GM18498 (cell line): Measurements from ENCODE around the gene RYR1.
"Not testable (repeated sequence)": the region's sequence is repeated elsewhere in the genome, so short reads cannot be mapped to it uniquely, and the experiment has no call there.

Source experiments
- ATAC-seq: cut with Tn5 transposase; IDR thresholded peaks from one replicate; pipeline ENCODE4 v1.9.1; 2021; ENCODE audit warnings: mild to moderate bottlenecking, moderate library complexity; ENCODE audit not compliant: unreplicated experiment

Gene RYR1

DNA sequence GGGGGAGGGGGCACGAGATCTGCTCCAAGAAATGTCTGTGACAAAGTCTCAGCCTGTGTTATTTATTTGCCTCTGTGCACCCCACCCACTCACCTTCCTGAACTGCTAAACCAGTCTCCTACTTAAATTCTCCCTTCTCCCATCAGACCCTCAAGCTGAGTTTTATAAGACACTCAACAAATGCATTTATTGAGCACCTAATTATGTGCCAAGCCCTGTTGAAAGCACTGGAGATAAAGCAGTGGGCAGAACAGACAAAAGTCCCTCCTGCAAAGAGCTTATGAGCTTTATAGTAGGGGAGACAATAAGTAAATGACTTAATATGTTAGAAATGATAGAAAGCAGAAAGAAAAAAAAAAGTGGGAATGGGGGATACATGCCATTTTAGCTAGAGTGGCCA lies 34.0 kb upstream of the RYR1 start:
- no peak for ATAC-seq

- no peak for ATAC-seq
These were observed 33.1 kb upstream of the RYR1 start for GRCh38 chr19:38400361-38400760.

DNA sequence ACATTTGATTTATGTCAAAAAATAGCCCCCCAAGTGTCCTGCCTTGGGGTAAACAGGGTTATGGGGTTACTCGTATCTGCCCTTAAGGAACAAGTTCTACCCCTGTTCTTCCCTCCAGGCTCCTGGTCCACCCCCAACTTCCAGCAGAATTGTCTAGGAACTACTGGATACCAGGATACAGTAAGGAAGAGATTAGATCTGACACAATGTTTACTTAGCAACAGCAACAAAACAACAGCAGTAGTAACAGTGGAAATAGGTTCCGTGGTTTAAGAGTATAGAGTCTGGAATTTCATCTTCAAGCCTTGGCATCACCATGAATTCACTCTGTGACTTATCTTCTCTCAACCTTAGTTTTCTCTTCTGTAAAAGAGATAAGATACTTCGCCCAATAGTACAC lies 32.3 kb upstream of the RYR1 start:
- ATAC-seq = no peak

DNA sequence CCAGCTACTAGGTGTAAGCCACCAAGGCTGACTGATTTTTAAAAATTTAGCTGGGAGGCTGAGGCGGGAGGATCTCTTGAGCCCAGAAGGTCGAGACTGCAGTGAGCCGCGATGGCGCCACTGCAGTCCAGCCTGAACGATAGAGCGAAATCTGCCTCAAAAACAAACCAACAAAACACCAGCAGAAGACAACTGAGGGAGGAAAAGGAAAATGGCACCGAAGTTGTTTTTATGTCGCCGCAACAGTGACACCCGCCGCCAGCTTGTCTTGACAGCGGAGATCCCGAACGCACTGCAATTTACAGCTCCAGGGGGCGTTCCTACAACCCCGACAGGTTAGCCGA lies 30.9 kb upstream of the RYR1 start:
- no peak for ATAC-seq

DNA sequence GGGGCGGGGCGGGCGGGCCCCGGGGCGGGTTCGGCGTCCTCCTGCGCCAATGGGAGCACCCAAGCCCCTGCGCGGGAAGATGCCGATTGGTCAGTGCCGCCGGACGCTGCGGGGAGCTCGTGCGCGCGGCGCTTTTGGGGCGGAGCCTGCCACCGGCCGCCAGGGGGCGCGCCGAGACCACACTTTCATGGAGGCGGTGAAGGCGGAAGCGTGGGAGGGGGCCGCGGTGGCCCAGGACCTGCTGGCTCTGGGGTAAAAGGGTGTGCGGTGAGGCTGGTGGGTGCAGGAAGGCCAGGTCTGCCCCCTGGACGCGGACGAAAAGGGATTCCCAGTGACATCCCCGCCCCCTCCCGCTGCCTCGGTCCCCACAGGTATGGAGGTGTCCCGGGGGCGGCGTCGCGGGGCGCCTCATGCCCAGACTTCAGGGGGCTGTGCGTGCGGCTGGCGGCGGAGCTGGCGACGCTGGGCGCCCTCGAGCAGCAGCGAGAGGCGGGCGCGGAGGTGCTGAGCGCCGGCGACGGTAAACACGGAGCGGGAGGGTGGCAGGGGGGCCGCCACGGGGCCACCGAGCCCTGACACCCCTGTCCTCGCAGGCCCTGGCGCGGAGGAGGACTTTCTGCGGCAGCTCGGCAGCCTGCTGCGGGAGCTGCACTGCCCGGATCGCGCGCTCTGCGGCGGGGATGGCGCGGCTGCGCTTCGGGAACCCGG lies 30.4 kb upstream of the RYR1 start, which contains the start of gene FAM98C:
TSS of gene FAM98C (plus strand) at position 127 of the 708 bp plus-strand sequence. CDS start at position 188, 61 bp downstream.
- peak; percentile 95 for ATAC-seq

DNA sequence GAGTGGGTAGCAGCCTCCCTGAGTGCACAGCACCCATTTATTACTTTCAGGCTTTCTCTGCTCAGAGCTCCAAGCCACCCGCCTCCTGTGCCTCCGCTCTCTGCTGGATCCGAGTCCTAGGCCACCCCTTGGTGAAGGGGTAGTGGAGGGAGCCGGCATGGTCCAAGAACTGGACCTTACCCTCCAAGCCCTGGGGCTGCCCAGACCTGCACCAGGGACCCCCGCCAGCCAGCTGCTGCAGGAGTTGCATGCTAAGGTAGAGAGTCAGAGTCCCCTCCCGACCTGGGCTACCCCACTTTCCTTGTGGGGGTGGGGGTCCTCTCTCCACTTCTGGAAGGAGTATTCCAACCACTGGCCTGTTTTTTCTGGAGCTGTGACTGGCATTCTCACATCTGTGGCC lies 28.6 kb upstream of the RYR1 start:
- ATAC-seq = no peak

GRCh38 chr19:38405276-38405675 lies 28.2 kb upstream of the RYR1 start:
- ATAC-seq = no peak

DNA sequence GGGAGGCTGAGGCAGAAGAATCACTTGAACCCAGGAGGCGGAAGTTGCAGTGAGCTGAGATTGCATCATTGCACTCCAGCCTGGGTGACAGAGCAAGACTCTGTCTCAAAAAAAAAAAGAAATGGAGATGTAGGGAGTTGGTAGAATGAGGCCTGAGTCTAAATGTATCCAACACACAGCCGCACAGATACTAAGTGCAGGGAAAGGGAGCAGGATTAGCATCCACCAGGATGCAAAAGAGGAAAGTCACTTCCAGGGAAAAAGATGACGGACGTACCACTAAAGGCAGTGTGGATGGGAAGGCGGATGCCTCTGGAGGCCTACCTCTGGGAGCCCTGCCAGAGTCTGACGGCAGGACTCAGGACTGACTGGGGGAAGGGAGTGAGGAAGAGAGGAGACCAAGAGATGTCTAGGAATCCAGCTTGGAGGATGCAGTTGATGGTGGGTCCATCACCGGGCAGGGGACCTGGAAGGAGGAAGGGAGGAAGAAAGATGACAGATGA lies 23.8 kb upstream of the RYR1 start:
- ATAC-seq = no peak

DNA sequence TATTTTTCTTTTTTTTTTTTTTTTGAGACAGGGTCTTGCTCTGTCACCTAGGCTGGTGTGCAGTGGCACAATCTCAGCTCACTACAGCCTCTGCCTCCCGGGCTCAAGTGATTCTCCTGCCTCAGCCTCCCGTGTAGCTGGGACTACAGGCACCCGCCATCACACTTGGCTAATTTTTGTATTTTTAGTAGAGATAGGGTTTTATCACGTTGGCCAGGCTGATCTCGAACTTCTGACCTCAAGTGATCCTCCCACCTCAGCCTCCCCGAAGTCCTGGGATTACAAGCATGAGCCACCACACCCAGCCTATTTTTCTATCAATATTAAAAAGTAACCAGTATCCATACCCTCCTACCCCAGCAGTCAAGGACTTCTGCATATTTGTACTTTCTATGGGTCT lies 23.1 kb upstream of the RYR1 start:
- ATAC-seq = not testable (repeated sequence)

DNA sequence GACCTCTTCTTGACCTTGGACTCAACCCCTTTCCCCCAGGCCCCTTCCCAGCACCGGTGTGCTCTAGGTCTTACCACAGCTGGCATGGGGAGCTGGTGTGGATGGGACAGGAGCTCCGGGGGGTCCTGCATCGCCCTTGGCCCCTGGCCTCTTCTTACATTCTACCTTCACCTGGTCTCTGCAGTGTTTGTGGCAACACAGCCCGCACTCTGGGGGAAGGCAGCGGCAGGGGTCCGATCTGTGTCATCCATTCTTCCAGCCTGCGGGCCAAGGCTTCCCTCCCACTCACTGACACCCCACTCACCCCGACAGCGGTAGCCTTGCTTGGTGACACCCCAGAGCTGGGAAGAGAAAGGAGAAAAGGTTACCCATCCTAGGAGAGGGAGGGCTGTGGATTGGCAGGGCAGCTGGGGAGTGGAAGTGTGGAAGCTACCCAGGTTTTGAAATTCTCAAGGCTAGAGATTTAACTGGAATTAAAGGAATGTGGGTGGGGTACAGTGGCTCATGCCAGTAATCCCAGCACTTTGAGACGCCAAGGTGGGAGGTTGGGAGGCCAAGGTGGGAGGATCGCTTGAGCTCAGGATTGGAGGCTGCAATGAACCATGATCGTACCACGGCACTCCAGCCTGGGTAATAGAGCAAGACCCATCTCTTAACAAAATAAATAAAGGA lies 22.3 kb upstream of the RYR1 start:
- no peak for ATAC-seq

DNA sequence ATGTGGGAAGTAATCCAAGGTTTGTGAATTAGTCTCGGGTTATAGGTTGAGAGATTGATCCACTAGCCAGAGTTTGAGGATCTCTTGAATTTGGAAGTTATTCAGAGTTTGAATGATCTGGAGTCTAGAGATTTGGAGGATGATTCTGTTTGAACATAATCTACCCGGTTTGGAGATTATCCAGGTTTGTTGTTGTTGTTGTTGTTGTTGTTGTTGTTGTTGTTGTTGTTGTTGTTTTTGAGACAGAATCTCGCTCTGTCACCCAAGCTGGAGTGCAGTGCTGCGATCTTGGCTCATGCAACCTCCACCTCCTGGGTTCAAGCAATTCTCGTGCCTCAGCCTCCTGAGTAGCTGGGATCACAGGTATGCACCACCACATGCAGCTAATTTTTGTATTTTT lies 21.6 kb upstream of the RYR1 start:
- not testable (repeated sequence) for ATAC-seq

DNA sequence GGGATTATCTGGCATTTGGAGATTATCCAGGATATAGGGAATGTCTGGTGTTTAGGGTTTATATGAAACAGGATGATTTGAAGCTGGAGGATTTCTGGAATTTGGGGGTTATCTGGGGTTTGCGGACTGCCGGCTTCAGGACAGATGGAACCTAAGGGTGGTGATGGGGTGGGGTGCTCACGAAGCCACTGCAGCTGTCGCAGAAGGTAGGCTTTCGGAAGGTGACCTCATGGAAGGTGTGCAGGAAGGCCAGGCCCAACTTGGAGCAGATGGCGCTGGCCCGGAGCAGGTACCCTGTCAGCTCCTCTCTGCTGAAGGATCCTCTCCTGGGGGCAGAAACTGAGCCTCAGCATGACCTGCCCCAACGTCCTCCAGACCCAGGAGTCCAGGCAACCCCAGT lies 21.0 kb upstream of the RYR1 start:
- no peak for ATAC-seq

GRCh38 chr19:38412961-38413360 lies 20.5 kb upstream of the RYR1 start:
- ATAC-seq = no peak

DNA sequence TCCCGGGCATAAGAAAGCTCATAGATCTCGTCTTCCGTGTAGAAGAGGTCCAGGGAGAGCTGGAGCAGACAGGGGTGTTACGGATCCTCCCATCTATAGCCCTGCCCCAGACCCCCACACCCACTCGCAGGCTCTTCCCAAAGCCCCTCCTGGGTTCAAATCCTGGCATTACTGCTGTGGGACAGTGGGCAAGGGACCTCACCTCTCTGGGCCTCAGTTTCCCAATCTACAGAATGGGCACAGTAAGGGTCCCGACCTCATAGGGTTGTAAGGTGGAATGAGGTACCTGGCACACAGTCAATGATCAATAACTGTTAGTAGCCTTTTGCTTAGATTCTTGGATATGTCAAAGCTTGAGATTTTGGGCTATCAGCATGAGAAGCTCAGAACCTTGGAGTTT lies 20.1 kb upstream of the RYR1 start:
- ATAC-seq = no peak

DNA sequence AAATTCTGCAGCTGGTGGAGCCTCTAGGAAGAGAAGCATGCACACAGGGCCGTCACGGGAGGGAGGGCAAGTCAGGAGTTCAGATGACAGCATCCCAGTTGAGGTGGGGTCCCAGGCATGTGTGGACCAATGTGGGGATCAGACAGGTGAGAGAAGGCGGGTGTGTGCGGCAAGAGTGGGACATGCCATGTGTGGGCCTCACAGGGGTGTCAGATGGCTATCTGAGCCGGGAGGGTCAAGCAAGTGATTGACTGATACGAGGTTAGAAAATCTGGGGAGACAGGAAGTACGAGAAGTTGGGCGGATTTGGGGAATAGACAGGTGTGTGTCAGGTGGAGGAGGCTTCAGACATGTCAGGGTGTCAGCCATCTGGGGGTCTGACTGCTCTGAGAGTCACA lies 16.3 kb upstream of the RYR1 start:
- no peak for ATAC-seq

DNA sequence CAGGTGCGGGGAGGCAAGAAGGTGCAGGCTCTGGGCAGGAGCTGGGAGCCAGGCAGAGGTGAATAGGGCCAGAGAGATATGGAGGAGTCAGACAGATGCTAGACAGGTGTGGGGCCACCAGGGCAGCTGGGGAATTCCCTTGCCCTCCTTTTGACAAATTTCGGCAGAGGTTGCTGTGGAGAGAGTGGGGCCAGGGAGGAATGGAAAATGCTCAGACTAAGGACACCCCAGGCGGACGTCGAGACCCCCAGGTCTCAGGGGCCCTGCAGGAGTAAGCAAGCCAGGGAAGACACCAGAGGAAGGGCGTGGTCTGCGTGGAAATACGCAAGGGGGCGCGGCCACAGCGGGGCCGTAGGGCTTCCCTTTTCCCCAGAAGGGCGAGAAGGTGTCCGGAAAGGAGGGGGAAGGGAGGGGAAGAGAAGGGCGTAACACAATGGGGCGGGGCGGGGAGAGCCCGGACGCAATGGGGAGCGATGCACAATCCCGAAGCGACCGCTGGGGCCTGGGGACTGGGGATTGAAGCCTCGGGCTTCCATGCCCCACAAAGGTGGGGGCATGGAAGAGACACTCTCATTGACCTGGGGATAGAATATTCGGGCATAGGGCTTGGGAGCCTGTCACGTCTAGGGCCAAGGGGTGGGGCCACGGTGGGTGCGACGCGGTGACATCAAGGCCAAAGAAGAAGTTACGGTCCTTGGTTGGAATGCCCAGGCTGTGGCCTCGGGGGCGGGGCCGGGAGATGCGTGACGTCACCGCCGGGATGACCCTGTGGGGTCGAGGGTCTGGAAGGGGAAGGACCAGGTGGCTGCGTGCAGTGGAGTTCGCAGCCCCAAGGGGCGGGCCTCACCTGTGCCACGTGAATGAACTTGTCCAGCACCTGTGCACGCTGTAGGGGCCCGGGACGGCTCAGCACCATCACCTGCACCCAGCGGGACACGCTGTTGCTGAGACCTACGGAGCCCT lies 15.7 kb upstream of the RYR1 start:
- ATAC-seq = no peak

- no peak for ATAC-seq
These were observed 12.6 kb upstream of the RYR1 start for GRCh38 chr19:38420935-38421334.

GRCh38 chr19:38421856-38422255 lies 11.6 kb upstream of the RYR1 start:
- ATAC-seq = no peak

DNA sequence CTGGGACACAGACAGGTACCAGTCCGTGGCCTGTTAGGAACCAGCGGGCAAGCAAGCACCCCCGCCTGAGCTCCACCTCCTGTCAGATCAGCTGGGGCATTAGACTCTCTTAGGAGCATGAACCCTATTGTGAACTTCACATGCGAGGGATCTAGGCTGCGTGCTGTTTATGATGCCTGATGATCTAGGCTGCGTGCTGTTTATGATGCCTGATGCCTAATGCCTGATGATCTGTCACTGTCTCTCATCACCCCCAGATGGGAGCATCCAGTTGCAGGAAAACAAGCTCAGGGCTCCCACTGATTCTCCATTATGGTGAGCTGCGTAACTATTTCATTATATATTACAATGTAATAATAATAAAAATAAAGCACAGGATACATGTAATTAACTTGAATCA lies 11.1 kb upstream of the RYR1 start:
- ATAC-seq = no peak

DNA sequence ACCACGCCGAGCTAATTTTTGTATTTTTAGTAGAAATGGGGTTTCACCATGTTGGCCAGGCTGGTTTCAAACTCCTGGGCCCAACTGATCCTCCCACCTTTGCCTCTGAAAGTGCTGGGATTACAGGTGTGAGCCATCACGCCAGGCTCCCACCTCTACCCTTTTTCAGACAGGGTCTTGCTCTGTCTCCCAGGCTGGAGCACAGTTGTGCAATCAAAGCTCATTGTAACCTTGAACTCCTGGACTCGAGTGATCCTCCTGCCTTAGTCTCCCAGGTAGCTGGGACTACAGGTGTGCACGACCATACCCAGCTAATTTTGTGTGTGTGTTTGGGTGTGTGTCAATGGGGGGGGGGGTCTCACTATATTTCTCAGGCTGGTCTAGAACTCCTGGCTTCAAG lies 9.2 kb upstream of the RYR1 start:
- no peak for ATAC-seq

DNA sequence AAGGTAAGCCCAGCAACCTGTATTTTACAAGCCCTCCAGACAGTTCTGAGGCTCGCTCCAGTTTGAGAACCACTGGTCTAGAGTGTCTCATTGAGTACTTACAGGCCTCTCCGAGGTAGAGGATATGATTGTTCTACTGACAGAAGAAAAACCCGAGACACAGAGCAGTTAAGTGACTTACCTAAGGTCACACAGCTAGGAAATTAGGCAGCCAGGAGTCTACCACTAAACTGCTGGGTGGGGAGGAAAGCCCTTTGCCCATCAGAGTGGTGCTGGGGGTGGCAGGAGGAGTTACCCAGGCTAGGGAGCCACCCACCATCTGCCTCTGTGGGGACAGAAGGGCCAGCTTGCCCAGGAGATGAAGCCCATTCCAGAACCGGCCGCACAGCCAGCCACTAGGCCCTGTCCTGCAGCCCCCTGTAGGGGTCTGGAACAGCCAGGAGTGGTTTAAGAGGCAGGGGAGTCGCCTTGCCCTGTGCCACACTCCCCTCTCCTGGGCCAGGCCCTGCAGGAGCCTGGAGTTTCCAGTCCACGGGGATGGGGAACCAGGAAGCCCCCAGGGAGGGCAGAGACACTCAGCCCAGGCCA lies 8.2 kb upstream of the RYR1 start:
- no peak for ATAC-seq
